ENCODE results near the gene ADGRV1. TPM values are rescaled to one million over a fixed set of nuclear protein-coding genes. Genes with fewer than 3 reads are reported as not detected.

ADGRV1 gene
- total RNA-seq, 2 donors from 2014 or later = 16.4 to 20.9 TPM

GRCh38 chr5:91133183-91133582, 574.6 kb downstream of the ADGRV1 start:
- DNase-seq (ENCODE audit: low spot score) = no peak
- no peaks in the 10 kb centered on the region for H3K36me3 ChIP-seq
- H3K4me3 ChIP-seq = no peak overlapping the region
- H3K9me3 ChIP-seq = no peaks in the 10 kb centered on the region
- intact Hi-C loops (cut with DNase I) = no loop called here
- TF ChIP-seq, protein P1, sequence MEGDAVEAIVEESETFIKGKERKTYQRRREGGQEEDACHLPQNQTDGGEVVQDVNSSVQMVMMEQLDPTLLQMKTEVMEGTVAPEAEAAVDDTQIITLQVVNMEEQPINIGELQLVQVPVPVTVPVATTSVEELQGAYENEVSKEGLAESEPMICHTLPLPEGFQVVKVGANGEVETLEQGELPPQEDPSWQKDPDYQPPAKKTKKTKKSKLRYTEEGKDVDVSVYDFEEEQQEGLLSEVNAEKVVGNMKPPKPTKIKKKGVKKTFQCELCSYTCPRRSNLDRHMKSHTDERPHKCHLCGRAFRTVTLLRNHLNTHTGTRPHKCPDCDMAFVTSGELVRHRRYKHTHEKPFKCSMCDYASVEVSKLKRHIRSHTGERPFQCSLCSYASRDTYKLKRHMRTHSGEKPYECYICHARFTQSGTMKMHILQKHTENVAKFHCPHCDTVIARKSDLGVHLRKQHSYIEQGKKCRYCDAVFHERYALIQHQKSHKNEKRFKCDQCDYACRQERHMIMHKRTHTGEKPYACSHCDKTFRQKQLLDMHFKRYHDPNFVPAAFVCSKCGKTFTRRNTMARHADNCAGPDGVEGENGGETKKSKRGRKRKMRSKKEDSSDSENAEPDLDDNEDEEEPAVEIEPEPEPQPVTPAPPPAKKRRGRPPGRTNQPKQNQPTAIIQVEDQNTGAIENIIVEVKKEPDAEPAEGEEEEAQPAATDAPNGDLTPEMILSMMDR (IDR thresholded peaks at IDR 0.05) = no peak
- TF ChIP-seq POLR2A (IDR thresholded peaks at IDR 0.05) = no peak
- TF ChIP-seq POLR2AphosphoS5 (IDR thresholded peaks at IDR 0.05) = no peak
- H3K27ac ChIP-seq = no peak overlapping the region
- H3K27me3 ChIP-seq (replicated peaks; ENCODE audit: insufficient read depth) = no peaks in the 10 kb centered on the region
- no peaks in the 10 kb centered on the region for H3K4me1 ChIP-seq (replicated peaks)

DNA sequence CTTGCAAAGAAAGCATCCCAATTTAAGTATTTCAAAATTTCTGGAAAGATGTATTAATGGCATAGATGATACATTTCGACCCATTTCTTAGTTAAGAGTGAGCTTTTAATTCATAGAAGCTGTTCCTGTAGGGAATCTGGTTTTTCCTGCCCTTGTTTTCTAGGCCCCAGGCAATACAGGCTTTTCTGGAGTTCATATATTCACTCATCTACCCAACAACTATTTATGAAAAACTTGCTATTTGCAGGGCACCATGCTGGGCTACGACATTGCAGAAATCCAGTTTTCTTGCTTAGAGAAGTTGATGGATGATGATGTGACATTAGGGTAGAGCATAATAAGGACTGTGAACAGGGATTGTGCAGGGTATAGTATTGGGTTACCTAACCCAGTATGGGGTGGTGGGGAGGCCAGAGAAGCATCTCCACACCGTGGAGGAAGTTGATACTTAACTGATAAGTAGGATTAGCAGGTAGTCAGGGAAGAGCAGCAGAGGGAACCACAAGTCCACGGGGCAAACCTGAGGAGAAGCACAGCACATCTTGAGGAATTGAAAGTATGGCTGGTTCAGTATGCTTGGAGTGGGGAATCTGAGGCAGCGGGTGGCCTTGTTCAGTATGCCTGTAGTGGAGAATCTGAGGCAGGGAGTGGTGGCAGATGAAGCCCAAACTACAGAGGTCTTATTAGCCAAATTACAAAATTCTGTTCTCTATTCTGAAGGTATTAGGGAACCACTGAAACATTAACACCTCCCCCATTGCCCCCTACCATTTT, 577.1 kb downstream of the ADGRV1 start:
- WGBS = 87% methylated on average over 5 of the region's 5 CpGs
- Histone ChIP-seq H3K4me3 (no peak overlapping the region), H3K9me3 (no peaks in the 10 kb centered on the region), H3K27me3 (replicated peaks; ENCODE audit: insufficient read depth) (no peaks in the 10 kb centered on the region), H3K4me1 (replicated peaks) (no peaks in the 10 kb centered on the region), H3K27ac (no peak overlapping the region), H3K36me3 (no peaks in the 10 kb centered on the region)
- intact Hi-C loops (cut with DNase I) = no loop called here
- no peak for DNase-seq (ENCODE audit: low spot score)
- TF ChIP-seq, protein P1 (IDR thresholded peaks at IDR 0.05) = no peak

DNA sequence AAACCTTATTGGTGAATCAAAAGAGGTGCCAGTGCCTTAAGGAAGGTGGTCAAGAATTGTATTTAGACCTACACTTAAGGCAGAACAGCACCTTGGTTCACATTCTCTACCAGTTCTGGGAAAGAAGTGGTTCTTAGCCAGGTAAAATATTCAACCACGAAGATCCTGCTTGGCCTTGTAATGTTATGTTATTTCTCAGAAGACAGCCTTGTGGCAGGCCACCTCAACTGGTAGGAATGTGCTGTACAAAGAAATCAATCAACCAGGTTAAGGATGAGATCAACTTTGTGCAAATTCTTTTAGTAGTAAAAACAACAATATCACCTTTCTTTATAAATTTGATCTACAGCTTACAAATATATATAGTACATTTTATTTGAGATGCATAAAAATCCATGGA, 577.7 kb downstream of the ADGRV1 start:
- no peak for DNase-seq (ENCODE audit: low spot score)
- Histone ChIP-seq H3K36me3 (no peaks in the 10 kb centered on the region), H3K27me3 (replicated peaks; ENCODE audit: insufficient read depth) (no peaks in the 10 kb centered on the region), H3K9me3 (no peaks in the 10 kb centered on the region), H3K4me3 (no peak overlapping the region), H3K27ac (no peak overlapping the region), H3K4me1 (replicated peaks) (no peaks in the 10 kb centered on the region)
- intact Hi-C loops (cut with DNase I) = no loop called here
- 28% methylated on average over 1 of the region's 1 CpG for WGBS
- no peak for TF ChIP-seq POLR2AphosphoS5 (IDR thresholded peaks at IDR 0.05)
- TF ChIP-seq POLR2A (IDR thresholded peaks at IDR 0.05) = no peak
- TF ChIP-seq, protein P1 (IDR thresholded peaks at IDR 0.05) = no peak

DNA sequence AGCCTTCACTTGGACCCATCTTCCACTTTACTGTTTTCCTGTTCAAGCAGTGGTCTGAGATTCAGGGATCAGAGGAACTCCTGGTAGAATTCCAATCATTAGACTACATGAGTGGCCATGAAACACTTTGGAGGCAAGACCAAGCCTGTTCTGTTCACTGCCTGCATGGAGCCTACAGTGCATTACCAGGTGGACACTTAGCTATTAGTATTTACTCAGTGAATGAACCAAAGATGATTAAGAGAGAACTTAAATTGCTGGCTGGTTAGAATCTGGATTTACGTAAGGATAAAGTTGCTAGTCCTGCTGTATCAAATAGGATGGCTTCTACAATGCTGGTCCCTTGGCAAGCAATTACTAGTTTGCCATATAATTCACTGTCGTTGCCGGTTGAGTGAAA, 579.0 kb downstream of the ADGRV1 start:
- no peaks in the 10 kb centered on the region for H3K9me3 ChIP-seq
- H3K4me3 ChIP-seq = no peak overlapping the region
- no peaks in the 10 kb centered on the region for H3K27me3 ChIP-seq (replicated peaks; ENCODE audit: insufficient read depth)
- H3K27ac ChIP-seq = no peak overlapping the region
- 82% methylated on average over 3 of the region's 3 CpGs for WGBS
- intact Hi-C loops (cut with DNase I) = no loop called here
- H3K4me1 ChIP-seq (replicated peaks) = no peaks in the 10 kb centered on the region
- no peaks in the 10 kb centered on the region for H3K36me3 ChIP-seq
- DNase-seq (ENCODE audit: low spot score) = no peak
- no peak for TF ChIP-seq POLR2A (IDR thresholded peaks at IDR 0.05)
- no peak for TF ChIP-seq POLR2AphosphoS5 (IDR thresholded peaks at IDR 0.05)
- TF ChIP-seq, protein P1 (IDR thresholded peaks at IDR 0.05) = no peak

DNA sequence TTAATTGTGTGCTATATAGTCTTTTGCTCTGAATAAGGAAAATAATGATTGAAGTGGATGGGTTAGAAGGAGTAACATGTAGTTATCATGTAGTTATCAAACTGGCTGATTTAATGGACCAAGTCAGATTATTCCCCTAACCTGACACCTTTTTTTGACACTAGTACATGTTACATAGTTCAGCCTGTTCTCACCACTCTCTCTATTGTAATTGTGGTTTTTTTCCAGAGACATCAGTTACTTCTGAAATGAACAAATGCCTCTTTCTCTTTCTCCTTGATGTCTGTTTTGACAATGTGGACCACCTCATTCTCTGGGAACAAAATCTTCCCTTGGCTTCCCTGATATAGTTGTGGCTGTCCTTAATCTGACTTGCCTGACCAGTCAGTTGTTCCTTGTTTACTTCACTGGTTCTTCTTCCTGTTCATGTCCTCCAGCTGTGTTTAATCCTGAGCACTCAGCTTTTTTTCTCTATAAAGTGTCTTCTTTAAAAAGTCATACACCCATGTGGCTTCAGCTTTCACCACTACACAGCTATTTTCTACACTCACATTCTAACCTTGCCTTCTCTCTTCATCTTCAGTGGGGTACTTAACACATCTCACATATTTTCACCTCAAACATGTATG, 581.1 kb downstream of the ADGRV1 start:
- Histone ChIP-seq H3K4me1 (replicated peaks) (no peaks in the 10 kb centered on the region), H3K27ac (peak overlapping the region; percentile 41), H3K36me3 (no peaks in the 10 kb centered on the region), H3K4me3 (no peak overlapping the region), H3K9me3 (no peaks in the 10 kb centered on the region), H3K27me3 (replicated peaks; ENCODE audit: insufficient read depth) (no peaks in the 10 kb centered on the region)
- intact Hi-C loops (cut with DNase I) = no loop called here
- DNase-seq (ENCODE audit: low spot score) = no peak
- TF ChIP-seq POLR2AphosphoS5 (IDR thresholded peaks at IDR 0.05) (peak; percentile 62), POLR2A (IDR thresholded peaks at IDR 0.05) (no peak)
- TF ChIP-seq, protein P1 (IDR thresholded peaks at IDR 0.05) = no peak

Data from prostate gland (tissue), 2 donors.